HS-5 (cell line): ENCODE data around the gene DNPH1.

Experiments
- DNase-seq: peaks from one replicate; pipeline ENCODE4 v3.0.0-alpha.2; 2012; ENCODE audit warnings: low read depth

DNPH1 gene

DNA sequence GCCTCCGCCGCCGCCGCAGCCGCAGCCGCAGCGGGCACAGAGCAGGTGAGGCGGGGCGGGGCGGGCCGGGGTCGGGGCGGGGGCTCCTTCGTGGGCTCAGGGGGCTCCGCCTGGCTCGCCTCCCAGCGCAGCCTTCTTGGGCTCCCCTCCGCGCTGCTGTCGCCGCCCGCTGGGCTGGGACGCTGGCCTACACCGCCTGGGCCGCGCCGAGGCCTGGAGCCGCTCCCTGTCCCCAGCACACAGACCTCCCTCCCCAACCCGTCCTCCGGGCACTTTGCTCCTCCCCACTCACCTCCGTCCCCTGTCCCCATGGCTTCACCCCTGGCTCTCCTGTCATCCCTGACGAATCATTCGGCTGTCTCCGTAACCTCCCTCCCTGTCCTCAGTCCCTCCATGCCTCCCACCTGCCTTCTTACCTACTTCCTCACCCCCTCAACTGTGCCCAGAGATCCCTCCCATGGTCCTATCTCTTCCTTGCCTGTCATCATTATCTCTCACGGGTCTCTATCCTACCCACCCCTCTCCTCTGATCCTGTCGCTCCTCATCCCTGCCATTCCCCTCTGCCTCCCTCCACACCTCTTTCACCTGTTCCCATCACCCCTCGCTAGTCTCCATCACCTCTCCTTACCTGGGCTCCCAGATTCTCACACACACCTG lies 14.5 kb upstream of the DNPH1 start:
- DNase-seq, result no peak

DNA sequence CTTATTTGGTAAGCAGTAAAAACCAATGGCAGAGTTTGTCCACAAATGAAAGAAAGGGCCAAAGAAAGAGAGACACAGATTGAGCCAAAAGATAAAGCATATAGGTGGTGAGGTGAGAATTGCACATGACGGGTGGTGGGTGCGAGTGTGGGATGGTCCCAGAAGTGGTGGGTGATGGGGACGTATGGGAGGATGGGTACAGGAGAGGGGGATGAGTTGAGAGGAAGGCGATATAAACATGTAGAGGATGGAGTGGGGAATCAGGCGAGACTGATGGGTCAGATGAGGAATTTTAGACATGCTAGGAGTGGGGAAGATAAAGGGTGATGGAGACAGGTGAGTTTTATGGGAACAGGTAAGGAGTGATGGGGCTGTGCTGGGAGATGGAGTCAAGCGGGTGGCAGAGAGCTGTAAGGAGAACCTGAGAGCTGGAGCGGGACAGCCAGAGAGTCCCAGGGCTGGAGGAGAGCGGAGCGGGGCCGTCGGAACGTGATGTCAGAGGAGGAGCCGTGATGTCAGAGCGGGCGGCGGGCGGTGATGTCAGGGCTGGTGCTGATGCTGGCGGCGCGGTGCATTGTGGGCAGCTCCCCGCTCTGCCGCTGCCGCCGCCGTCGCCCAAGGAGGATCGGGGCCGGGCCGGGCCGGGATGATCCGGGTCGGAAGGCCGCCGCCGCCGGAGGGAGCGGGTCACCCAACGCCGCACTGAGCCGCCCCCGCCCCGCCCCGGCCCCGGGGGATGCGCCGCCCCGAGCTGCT lies 13.8 kb upstream of the DNPH1 start, which contains the start of gene TTBK1:
TSS of gene TTBK1 (plus strand) at position 574 of the 756 bp plus-strand sequence. CDS start 3,180 bp downstream, outside the sequence.
- DNase-seq, result no peak

GRCh38 chr6:43241446-43241845 lies 12.2 kb upstream of the DNPH1 start:
- DNase-seq, result no peak

DNA sequence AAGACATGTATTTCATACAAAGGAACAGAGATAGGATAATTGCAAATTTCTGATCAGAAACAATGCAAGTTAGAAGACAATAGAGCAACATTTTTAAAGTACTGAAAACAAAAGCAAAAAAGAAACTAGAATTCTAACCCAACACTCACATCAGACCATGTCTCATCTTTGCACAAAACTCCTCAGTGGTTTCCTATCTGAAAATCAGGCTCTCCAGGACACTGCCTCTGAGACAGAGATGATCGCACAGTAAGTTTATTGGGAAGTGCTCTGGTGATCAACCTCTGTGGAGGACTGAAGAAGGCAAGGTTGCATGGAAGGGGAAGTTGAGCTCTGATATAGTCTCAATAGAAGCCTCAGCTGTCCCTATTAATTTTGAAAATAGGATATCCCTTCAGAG lies 11.7 kb upstream of the DNPH1 start:
- DNase-seq, result no peak

- DNase-seq, result no peak
These were observed 9.8 kb upstream of the DNPH1 start for GRCh38 chr6:43239054-43239453.

GRCh38 chr6:43235841-43236240 lies 6.6 kb upstream of the DNPH1 start:
- DNase-seq, result no peak

GRCh38 chr6:43231735-43232450 lies 2.6 kb upstream of the DNPH1 start:
- DNase-seq, result no peak

DNA sequence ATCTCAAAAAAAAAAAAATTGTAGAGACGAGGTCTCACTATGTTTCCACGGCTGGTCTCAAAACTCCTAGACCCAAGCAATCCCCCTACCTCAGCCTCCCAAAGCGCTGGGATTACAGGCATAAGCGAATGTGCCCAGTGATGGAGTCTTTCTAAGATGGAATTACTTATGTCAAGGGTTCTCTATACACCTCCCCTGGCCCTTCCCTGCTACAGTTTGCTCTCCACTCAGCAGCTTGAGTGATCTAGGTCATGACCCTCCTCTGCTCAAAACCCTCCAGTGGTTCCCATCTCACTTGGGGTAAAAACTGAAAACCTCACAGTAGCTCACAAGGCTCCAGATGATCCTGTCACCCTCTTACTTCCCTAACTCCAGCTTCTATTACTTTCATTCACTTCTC lies 1.8 kb upstream of the DNPH1 start:
- DNase-seq, result no peak

GRCh38 chr6:43229803-43230620 lies 731 bp upstream of the DNPH1 start:
- no peak for DNase-seq

GRCh38 chr6:43226192-43226851 lies 3.0 kb downstream of the DNPH1 start:
- DNase-seq, result no peak

DNA sequence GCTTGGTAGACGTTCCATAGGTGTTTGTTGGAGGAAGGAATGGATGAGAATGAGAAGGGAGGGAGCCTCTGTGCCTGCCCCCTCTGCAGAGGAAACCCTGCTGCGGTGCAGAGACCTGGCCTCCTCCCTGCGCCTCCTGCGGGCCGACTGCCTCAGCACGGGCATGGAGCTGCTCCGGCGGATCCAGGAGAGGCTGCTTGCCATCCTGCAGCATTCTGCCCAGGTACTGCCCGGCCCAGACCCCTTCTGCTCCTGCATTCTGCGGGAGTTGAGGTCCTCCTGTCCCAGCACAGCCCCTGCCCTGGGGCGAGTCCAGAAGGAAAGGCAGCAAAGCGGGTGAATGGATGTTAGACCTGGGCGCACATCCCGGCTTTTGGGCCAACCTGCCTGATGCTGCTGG lies 6.1 kb downstream of the DNPH1 start:
- no peak for DNase-seq

DNA sequence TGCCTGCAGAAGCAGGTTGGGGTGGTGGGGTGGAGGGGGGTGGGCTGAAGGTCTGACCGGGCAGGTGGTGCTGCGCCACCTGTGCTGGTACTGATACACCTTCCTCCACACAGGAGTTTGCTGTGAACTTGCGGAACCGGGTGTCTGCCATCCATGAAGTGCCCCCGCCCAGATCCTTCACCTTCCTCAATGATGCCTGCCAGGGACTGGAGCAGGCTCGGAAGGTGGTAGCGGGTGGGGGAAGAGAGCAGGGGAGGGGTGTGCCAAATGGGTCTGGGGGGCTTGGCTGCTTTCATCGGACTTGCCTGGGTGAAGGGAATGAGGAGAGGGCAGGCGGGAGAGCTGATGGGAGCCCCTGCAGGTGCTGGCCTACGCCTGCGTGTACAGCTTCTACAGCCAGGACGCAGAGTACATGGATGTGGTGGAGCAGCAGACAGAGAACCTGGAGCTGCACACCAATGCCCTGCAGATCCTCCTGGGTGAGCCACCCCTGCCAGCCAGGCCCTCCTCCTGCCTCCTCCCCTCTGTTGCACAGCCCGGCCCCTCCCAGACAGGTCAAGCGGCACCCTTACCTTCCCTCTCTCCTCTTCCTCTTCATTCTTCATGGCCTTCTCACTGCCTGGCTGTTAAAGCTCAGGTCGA lies 6.7 kb downstream of the DNPH1 start:
- no peak for DNase-seq

GRCh38 chr6:43221046-43221972 lies 8.0 kb downstream of the DNPH1 start:
- no peak for DNase-seq

- no peak for DNase-seq
These were observed 8.8 kb downstream of the DNPH1 start for GRCh38 chr6:43220439-43220951.

GRCh38 chr6:43219814-43220213 lies 9.5 kb downstream of the DNPH1 start:
- DNase-seq, result no peak

GRCh38 chr6:43219119-43219518 lies 10.2 kb downstream of the DNPH1 start:
- DNase-seq, result no peak

DNA sequence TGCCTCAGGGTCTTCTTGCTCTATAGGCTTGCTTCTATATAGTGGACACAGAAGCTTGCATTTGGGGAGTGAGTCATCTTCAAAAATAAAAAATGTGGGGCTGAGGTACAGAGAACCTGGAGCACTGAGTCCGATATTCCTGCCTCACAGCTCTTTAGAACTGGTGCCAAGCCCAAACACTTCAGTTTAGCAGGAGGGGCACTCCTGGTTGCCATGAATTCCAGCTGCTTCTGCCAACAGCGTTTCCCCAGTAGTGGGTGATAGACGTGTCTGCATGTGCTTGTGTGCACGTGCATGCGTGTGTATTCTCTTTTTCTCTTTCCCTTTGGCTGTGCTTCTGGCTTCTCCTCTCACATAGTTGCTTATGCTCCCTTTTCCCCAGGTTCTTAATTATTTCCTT lies 11.9 kb downstream of the DNPH1 start:
- DNase-seq, result no peak

DNA sequence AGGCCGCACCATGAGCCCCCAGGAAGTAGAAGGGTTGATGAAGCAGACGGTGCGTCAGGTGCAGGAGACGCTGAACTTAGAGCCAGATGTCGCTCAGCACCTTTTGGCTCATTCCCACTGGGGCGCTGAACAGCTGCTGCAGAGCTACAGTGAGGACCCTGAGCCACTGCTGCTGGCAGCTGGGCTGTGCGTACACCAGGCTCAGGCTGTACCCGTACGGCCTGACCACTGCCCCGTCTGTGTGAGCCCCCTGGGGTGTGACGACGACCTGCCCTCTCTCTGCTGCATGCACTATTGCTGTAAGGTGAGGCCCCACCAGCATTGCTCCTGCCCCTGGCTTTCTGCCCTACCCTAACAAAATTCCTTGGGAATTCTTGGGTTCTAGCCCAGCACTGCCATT lies 13.1 kb downstream of the DNPH1 start:
- no peak for DNase-seq

- no peak for DNase-seq
These were observed 14.2 kb downstream of the DNPH1 start for GRCh38 chr6:43215066-43215465.

DNA sequence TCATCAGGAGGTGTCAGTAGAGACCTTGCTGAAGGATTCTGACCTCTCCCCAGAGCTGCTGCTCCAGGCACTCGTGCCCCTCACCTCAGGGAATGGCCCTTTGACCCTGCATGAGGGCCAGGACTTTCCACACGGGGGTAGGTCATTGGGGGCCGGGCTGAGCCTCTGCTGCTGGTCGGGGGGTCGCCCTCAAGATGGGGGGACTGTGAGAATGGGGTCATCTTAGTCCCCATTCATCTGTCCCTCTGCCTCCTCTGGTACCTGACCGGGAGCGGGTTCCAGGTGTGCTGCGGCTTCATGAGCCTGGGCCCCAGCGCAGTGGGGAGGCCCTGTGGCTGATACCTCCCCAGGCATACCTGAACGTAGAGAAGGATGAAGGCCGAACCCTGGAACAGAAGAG lies 15.8 kb downstream of the DNPH1 start:
- no peak for DNase-seq
